AG09309 (cell line): ENCODE results near the gene ADTRP.

Experiments
- DNase-seq: peaks from one replicate; pipeline ENCODE4 v3.0.0-alpha.2; 2010; ENCODE audit warnings: low read depth
- H3K4me3 ChIP-seq: 2 replicates; pipeline ENCODE4 v1.5.1; 2011; ENCODE audit warnings: mild to moderate bottlenecking, low read depth, low read length, moderate library complexity; ENCODE audit not compliant: control insufficient read depth
- TF ChIP-seq, protein P1 (sequence below): IDR thresholded peaks from 2 replicates; pipeline ENCODE4 v1.5.1; 2011; ENCODE audit warnings: mild to moderate bottlenecking, low read depth, low read length, inconsistent platforms; ENCODE audit not compliant: insufficient read depth, control insufficient read depth; ENCODE audit errors: missing control alignments

ADTRP gene

DNA sequence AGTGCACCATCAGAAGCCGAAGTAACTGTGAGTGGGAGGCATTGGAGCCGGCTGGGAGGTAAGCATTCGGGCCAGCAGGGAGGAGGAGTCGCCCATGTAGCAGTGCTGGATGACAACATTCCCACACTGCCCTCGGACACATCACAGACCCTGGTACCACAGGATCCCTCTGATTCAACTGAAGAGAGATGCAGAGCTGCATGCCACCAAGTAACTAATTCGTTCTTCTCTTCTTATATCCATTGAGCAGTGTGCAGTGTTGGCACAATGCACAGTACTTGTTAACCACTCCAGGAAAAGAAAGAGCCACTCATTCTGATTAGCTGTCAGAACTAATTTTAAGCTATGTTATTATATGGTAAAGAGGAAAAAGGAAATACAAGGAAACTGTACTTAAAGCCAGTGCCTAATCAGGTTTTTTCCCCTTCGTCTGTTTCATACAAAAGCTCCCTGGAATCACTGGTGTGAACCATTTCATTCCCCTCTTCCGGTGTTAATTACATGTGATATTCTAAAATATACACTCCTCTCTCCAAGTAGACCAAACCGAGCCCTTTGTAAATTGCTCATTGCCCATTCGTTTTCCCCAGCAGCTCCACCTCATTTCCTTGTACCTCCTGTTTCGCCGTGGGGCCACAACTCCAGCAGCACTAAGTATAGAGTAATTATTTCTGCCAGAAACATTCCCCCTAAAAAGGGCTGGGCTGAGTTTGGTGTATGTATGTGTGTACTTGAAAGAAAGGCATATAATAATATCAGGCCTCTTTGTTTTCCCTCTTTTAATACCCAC lies 32.4 kb upstream of the ADTRP start:
- no peak for DNase-seq
- H3K4me3 ChIP-seq, result no peak overlapping the region
- TF ChIP-seq, protein P1, sequence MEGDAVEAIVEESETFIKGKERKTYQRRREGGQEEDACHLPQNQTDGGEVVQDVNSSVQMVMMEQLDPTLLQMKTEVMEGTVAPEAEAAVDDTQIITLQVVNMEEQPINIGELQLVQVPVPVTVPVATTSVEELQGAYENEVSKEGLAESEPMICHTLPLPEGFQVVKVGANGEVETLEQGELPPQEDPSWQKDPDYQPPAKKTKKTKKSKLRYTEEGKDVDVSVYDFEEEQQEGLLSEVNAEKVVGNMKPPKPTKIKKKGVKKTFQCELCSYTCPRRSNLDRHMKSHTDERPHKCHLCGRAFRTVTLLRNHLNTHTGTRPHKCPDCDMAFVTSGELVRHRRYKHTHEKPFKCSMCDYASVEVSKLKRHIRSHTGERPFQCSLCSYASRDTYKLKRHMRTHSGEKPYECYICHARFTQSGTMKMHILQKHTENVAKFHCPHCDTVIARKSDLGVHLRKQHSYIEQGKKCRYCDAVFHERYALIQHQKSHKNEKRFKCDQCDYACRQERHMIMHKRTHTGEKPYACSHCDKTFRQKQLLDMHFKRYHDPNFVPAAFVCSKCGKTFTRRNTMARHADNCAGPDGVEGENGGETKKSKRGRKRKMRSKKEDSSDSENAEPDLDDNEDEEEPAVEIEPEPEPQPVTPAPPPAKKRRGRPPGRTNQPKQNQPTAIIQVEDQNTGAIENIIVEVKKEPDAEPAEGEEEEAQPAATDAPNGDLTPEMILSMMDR, result no peak

DNA sequence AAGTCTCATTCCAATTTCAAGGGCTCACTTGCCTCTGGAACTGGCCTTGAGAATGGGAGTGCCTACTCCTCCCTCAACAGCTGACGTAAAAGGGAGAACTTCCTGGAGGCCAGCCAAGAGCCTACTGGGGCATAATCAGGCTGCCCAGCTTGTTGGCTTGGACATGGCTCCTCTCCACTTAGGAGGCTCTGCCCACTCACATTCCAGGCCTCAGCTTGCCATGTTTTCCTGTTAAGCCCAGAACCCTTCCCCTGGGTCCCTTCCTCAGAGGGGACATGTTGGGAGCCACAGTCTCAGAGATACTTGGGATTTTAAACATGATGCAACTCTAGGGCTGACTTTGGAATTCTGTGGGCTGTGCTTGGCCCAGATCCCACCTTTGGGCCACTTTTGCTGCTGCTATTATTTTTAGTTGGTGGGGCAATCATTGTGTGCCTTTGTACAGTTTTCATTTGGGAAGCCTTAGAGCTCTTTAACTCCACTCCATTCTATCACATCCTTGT lies 31.5 kb upstream of the ADTRP start:
- DNase-seq, result peak; percentile 69
- no peak overlapping the region for H3K4me3 ChIP-seq

DNA sequence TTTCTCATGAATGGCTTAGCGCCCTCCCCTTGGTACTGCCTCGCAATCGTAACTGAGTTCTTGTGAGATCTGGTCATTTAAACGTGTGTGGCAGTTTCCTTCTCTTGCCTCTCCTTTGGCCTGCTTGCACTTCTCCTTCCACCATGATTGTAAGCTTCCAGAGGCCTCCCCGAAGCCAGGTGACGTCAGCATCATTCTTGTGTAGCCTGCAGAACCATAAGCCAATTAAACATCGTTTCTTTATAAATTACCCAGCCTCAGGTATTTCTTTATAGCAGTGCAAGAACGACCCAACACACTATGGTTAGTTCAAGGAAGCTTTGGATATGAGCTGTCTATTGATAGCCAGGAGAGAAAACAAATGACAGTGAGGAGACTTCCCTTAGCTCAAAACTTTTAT lies 29.5 kb upstream of the ADTRP start:
- DNase-seq, result no peak
- no peak overlapping the region for H3K4me3 ChIP-seq
- TF ChIP-seq, protein P1, result no peak

More for the DNA sequence above, 31.5 kb upstream of the ADTRP start:
- TF ChIP-seq, protein P1, result no peak

DNA sequence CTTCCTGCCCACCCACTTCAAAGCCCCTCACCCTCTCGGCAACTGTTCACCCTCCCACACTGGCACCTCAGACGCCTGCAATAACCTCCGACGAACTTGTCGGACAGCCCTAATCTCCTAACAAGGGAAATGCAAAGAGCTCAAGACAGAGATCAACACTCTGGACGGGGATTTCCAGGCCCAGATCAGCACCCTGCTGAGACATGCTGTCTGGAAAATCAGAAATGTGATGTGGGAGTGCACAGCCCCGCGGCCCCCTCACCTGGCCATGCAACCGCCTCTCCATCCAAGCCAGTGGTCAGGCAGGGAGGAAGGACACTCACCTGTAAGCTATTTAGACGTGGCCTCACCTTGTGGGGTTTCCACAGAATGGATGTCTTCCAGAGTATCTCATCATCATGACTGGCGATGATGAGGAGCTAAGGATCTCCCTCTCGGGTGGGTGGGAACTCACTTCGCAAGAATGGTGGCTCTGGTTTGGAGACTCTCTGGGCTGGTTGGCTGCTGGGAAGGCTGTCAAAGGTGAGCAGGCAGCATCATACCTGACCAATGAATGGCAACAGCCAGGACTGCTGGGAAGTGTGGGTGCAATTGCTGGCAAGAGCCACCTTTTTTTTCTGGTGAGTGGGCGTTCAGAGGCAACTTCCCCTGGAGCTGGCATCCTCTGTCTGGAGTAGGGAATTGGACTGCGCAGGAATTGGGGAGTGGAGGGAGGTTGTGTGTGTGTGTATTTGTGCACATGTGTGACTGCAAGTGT lies 28.1 kb upstream of the ADTRP start:
- H3K4me3 ChIP-seq, result no peak overlapping the region
- TF ChIP-seq, protein P1, result no peak
- no peak for DNase-seq

DNA sequence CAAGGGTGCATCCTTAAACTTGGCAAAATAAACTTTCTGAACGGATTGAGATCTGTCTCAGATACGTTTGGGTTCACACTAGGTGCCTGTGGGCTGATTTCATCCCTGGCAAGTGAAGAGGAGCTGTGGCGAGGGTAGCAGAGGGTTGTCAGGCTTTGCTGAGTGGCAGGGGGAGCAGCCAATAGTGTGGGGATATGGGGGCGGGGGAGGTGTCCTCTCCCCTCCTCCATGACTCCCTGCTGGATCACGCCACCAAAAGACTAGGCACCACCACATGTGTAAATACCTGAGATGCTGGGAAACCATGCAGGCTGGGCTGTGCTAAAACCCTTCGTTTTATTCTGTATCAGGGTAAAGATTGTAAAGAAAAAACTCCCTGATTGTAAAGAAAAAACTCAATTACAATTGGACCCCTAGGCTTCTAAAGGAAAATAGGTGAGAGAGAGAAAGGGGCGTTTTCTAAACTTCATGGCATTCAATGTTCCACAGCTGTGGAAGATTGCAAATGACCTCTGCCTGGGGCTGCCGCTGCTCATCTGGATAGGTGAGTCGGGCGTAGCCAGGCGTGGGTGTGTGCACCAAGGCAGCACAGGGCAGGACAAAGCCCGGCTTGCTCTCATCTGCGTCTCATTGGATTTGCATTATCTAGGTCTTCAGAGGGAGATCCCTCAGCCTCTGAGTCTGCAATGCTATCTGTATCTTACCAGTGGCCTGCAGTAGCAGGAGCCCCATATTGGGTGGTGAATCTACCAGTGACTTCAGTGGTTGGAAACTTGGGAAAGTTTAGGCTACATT lies 26.9 kb upstream of the ADTRP start:
- no peak for DNase-seq
- H3K4me3 ChIP-seq, result no peak overlapping the region
- TF ChIP-seq, protein P1, result no peak

DNA sequence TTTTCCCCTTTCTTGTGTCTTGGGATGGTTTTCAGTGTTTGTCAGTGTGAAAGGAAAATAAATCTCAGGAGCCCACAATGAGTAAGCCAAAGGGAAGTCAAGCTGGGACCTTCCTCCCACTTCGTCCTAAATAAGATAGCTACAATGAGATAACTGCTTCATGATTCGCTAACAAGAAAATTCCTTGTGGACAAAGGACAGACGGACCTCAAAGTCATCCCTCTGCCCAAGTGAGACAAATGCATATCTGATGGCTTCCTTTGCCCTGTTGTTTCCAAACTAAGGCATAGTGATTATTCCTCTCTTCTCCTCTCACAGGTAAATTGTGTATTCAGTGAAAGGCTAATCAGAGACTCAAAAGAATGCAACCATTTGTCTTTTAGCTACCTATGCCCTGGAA lies 26.1 kb upstream of the ADTRP start:
- no peak for DNase-seq
- TF ChIP-seq, protein P1, result no peak
- H3K4me3 ChIP-seq, result no peak overlapping the region
